Left lung (tissue), 8 donors: ENCODE results near the gene ARHGAP40. TPM values are rescaled to one million over a fixed set of nuclear protein-coding genes. Genes with fewer than 3 reads are reported as not detected.

Experiments used
- polyA plus RNA-seq, 6 donors: library from polyadenylated mRNA; unstranded; fragments of 120-200 nt; gene quantifications; one replicate each; pipeline ENCODE4 v1.2.1, GENCODE V29; 2013; ENCODE audit not compliant: insufficient read length in 6 of 6
- total RNA-seq, 2 donors: library from RNA; stranded (reverse); fragmentation: NEBNext Ultra II Directional; extraction: Animal tissue kit (Norgen Biotek cat#: 25700); gene quantifications; one replicate each; pipeline ENCODE4 v1.2.1, GENCODE V29; 2021
- donor health status: DM: no; HTN: yes; CAD: no.
- donor health status: DM: no; HTN: no; CAD: no.

The ARHGAP40 gene
- total and polyA plus RNA-seq, 8 donors: 0.13 to 0.62 (median 0.44) TPM; not detected in 1

Other genes starting within 250 kb of the ARHGAP40 start
- 10 to 100 TPM; 12.1 to 28.1 TPM for gene SNHG17, start 166.5 kb upstream of the ARHGAP40 start, total RNA-seq
- gene SNHG17, start 166.5 kb upstream of the ARHGAP40 start, polyA plus RNA-seq: 10 to 100 TPM; 27.9 to 56.7 (median 33.8) TPM
- 10 to 100 TPM; 29.6 to 36.8 TPM for gene RALGAPB, start 129.0 kb upstream of the ARHGAP40 start, total RNA-seq
- gene RALGAPB, start 129.0 kb upstream of the ARHGAP40 start, polyA plus RNA-seq: 10 to 100 TPM; 34.4 to 38.4 (median 35.8) TPM
- gene ADIG, start 20.6 kb upstream of the ARHGAP40 start, total RNA-seq: not detected
- gene ADIG, start 20.6 kb upstream of the ARHGAP40 start, polyA plus RNA-seq: not detected
- not detected for gene SLC32A1, start 122.7 kb downstream of the ARHGAP40 start, total RNA-seq
- gene SLC32A1, start 122.7 kb downstream of the ARHGAP40 start, polyA plus RNA-seq: not detected
- 1 to 10 TPM; 6.2 to 6.9 TPM for gene ACTR5, start 146.7 kb downstream of the ARHGAP40 start, total RNA-seq
- gene ACTR5, start 146.7 kb downstream of the ARHGAP40 start, polyA plus RNA-seq: 10 to 100 TPM; 10.5 to 13.6 (median 11.9) TPM
- gene PPP1R16B, start 203.9 kb downstream of the ARHGAP40 start, total RNA-seq: 1 to 10 TPM; 5.4 to 9.8 TPM
- 10 to 100 TPM in 1 of 6 donors, 1 to 10 TPM in 5; 6.3 to 10.8 (median 7.8) TPM for gene PPP1R16B, start 203.9 kb downstream of the ARHGAP40 start, polyA plus RNA-seq